SH-SY5Y (cell line): ENCODE results near the gene MSI1.

Source experiments
- GATA2 ChIP-seq: IDR thresholded peaks from 2 replicates; pipeline ENCODE4 v1.6.1; 2011; ENCODE audit warnings: mild to moderate bottlenecking, low read depth, low read length
- GATA3 ChIP-seq: IDR thresholded peaks from 2 replicates; pipeline ENCODE4 v1.6.1; 2011; ENCODE audit warnings: low read depth, mild to moderate bottlenecking, low read length, moderate library complexity

Gene MSI1

DNA sequence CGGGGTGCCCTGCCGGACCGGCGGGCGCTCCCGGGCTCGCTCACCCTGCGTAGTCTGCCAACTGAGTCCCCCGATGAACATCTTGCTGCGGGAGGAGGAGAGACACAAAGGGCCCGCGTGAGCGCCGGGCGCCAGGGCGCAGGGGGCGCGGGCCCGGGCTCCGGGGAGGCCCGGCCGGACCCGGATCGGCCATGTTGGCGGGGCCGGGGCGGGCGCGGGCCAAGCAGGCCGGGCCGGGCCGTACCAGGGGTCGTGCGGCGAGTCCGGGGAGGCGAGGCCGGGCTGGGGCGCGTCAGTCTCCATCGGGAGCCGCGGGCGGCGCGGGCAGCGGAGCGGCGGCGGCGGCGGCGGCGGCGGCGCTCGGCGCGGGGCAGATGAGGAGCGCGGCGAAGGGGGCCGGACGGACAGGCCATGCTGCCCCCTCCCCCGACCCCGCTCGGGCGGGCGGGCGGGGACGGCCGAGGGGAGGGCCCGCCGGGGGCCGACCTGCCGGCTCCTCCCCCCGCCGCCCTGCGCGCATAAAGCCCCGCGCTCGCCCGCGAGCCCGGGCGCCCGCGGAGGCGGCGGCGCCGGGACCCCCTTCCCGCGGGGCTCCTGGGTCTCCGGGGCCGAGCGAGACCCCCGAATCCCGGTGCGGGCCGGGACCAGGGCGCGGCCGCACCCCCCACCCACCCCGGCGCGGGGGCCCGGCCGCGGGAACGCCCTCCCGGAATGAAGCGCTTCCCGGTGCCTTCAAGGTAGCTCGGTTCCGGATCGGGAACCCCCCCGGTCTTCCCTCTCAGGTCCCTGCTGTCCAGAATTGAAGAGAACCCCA is at the start of gene MSI1:
MSI1 (minus strand) TSS at position 376 of the 814 bp plus-strand sequence; CDS start at position 303, 73 bp downstream.
- TF ChIP-seq GATA3: no peak
- TF ChIP-seq GATA2: no peak

DNA sequence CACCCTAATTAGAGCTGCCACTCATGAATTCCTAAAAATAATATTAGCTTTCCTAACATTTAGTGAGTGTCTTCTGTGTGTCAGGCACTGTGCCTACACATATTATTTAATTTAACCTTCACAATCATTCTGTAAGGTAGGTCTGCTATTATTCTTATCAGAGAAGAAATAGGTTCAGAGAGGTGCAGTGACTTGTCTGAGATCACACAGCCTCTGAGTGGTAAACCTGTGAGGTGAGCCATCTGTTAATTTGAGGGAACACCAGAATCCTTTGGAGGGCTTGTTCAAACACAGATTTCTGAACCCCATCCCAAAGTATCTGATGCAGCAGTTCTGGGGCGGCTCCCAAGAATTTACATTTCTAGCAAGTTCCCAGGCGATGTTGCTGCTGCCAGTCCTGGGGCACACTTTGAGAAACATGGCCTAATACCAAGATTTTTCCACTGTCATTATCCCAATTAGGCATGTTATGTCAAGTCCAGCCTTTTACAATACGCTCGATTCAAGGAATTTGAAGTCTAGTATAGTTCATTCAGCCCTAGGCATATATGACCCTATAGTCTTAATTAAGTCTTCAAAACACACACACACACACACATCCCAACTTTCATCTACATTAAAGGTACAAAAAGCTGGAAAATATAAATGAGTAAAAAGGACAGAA is 49.1 kb upstream of the MSI1 start:
- TF ChIP-seq GATA3 (no peak), GATA2 (no peak)

DNA sequence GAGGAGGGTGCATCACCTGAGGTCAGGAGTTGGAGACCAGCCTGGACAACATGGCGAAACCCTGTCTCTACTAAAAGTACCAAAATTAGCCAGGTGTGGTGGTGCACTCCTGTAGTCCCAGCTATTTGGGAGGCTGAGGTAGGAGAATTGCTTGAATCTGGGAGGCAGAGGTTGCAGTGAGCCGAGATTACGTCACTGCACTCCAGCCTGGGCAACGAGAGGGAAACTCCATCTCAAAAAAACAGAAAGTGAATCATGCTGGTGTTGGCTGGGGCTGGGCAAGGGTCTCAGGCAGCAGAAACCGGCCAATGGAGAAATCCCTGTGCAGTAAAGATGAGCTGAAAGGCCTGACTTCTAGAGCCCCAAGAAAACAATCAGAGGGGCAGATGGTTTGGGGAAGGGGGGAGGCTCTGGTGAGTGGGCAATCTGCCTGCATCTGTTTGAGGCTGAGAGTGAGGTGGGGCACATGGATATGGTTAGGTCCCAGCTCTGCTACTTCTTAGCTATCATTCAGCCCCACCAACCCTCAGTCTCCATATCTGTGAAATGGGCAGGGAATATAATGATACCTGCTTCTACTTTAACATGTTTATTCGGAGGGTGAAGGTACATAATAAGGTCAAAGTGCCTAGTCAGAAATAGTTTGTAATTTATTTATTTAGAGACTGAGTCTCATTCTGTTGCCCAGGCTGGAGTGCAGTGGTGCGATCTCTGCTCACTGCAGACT is 47.7 kb upstream of the MSI1 start:
- no peak for TF ChIP-seq GATA3
- no peak for TF ChIP-seq GATA2

DNA sequence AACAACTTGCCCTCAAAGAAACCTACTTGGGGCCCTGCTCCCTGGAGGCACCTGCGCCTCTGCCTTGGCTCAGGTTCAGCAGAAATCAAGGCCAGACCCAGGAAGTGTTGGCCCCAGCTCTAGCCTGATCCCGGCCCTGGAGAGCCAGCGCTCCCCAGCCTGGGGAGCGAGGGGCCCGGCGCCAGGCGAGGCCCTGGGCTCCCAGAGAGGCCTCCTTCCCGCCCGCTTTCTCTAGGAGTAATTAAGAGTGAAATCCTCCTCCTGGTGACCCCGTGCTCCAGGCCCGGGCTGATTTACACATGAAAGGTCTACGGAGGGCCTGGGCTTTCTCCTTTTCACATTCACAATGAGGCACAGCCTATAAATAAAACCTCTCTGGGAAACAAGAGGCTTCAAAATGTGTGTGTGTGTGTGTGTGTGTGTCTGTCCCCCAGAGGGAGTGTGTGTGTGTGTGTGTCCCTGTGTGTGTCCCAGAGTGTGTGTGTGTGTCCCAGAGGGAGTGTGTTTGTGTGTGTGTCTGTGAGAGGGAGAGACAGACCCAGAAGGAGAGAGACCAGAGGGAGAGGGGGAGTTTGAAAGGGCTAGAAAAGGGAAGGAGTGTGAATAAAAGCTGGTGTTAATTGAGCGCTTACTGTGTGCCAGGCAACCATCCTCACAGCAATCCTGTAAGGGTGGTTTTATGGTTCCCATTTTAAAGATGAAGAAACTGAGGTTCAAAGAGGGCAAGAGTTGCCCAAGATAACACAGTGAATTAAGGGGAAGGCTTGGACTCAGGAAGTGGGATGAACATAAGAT is 45.1 kb upstream of the MSI1 start:
- TF ChIP-seq GATA3: no peak
- no peak for TF ChIP-seq GATA2

DNA sequence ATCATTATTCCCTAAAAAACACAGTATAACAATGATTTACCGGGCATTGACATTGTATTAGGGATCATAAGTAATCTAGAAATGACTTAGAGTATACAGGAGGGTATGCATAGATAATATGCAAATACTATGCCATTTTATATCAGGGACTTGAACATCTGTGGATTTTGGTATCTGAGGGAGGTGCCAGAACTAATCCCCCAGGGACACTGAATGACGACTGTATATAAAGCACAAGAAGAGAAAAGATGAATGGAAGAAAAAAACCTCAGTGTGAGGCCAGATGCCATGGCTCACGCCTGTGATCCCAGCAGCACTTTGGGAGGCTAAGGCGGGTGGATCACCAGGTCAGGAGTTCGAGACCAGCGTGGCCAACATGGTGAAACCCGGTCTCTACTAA is 43.5 kb upstream of the MSI1 start:
- TF ChIP-seq GATA2: no peak
- TF ChIP-seq GATA3: no peak

DNA sequence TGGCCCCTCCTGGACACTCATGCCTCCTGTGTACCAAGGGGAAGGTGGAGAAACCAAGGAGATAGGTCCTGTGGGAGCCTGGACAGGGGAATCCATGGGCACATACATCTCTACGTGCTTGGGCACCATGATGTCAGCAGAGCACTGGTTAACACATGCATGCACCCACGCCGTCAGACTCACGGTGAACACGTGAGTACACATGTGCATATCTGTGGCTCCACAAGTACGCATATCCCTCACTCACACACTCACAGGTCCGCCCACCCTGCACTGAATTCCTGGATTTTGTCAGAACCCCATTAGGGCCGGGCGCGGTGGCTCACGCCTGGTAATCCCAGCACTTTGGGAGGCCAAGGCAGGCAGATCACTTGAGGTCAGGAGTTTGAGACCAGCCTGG is 39.8 kb upstream of the MSI1 start:
- TF ChIP-seq GATA2 (no peak), GATA3 (no peak)

DNA sequence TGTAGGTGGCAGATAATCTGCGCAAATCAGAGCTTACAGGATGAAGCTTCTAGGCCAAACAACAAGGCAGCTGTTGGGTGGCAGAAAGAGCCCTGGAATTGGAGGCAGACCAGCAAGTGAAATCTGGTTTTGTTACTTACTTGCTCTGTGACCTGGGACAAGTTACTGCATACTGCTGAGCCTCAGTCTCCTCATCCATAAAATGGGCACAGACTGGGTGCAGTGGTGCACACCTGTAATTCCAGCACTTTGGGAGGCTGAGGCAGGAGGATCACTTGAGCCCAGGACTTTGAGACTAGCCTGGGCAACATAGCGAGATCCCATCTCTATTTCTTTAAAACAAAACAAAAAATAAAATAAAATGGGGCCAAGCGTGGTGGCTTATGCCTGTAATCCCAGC is 37.6 kb upstream of the MSI1 start:
- TF ChIP-seq GATA3 (no peak), GATA2 (no peak)

DNA sequence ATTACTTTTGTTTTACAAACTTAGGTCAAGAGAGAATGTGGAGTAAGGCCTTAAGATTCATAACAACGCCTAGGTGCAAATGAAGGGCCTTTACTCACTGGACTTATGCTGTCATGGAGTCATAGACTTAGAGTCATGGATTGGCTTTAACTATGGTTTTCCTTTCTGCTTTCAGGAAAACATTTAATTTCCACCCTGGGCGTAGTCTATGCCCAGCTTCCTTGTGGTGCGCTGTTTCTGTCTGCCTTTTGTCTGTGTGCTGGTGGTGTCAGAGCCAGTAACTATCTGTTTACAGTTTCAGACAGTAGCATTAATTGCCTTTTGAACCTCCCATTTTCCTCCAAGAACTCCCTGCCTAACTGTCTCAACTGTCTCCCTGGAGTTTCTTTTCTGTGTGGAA is 37.1 kb upstream of the MSI1 start:
- TF ChIP-seq GATA3 (no peak), GATA2 (no peak)

DNA sequence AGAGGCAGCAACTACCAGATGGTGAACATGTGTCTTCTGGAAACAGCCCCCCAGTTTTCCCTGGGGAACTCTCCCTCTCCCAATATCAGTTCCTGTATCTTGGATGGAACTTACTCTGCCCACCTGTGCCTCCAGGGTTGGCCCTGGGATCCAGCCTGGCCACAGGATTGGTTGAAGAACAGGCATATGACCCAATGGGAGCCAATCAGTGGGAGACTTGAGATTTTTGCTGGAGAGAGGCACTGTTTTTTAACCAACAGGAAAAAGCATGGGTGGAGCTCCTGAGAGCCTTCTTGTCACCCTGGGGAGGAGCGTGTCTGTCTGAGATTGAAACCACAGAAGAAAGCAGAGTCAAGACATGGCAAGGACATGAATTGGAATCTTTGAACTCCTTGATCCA is 35.3 kb upstream of the MSI1 start:
- no peak for TF ChIP-seq GATA3
- TF ChIP-seq GATA2: no peak

DNA sequence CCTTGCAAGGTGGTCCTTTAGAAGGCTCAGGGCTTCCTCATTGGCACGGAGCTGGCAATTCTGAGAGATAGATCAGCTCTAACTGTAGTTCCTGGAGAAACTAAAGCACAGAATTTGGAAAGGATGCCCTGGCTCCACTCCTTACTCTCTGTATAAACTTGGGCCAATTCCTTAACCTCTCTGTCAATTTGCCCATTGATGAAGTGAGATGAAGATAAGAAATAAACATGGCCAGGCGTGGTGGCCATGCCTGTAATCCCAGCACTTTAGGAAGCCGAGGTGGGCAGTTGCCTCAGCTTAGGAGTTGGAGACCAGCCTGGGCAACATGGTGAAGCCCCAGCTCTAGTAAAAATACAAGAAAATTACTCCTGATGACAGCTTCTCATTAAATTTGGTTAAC is 34.9 kb upstream of the MSI1 start:
- no peak for TF ChIP-seq GATA3
- TF ChIP-seq GATA2: no peak

DNA sequence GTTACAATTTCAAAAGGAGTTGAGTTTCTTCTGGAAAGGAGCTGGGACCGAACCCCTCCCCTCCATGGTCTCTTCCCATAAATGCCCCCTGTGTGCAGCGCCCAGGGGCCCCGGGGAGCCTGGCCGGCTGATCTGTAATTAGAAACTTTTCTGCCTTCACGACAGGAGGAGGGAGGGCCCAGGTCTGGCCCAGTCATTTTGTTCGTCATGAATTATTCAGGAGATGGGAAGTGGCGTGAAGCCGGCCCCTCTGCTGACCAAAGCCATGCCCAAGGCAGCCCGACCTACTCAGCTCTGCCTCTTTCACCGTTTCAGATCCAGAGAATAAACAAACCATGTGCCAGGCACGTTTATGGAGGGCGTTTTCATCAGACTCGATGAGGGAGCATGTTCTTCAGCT is 33.3 kb upstream of the MSI1 start:
- TF ChIP-seq GATA2 (no peak), GATA3 (no peak)

DNA sequence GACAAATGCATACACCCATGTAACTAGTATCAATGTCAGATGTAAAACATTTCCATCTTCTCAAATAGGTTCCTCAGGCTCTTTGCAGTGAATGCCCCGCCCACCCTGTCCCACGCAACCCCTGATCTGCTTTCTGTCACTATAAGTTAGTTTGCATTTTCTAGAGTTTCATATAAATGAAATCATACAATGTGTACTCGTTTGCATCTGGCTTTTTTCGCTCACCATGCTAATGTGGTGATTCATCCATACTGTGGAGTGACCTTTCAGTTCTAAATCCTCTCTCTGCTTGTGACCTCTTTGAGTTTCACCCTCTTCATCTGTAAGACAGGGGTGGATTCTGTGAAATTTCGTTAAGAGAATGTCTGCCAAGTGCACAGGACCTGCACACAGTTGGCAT is 30.6 kb upstream of the MSI1 start:
- no peak for TF ChIP-seq GATA3
- TF ChIP-seq GATA2: no peak

DNA sequence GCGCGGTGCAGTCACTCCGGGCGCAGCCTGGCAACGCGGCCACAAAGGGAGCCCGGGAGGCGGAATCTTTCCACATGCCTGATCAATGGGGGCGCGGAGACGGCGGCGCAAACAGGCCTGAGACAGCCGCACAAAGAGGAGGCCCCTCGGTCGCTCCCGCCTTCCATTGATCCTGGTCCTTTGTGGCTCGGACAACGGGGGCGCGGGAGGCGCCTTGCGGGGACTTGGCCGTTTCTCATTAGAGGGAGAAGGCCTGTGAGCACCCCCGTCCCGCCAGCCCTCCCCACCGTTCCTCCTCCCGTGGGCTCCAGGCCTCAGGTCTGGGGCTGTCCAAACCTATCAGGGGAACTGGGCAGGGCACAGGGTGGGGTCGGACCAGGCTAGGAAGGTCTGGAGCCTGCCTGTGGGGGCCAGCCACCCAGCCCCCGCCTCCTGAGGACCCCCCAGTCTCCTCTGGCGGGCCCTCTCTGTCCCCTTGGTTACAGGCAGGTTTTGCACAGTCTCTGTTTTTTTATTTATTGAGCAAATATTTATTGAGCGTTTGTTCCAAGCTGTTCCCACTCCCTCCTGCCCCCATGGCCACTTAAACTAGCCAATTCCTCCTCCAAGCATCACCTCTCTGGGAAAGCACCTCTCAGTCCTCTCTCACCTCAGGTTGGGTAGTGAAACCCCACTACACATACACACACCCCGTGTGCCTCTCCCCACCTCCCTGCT is 29.0 kb upstream of the MSI1 start:
- TF ChIP-seq GATA2 (no peak), GATA3 (no peak)
